Esophagus muscularis mucosa (tissue), 4 donors: ENCODE data around the gene GALNTL6. TPM values are rescaled to one million over a fixed set of nuclear protein-coding genes. Genes with fewer than 3 reads are reported as not detected.

ENCODE experiments used
- DNase-seq: peaks from one replicate; pipeline ENCODE4 v3.0.0-alpha.2; 2017; ENCODE audit errors: extremely low spot score
- H3K27ac ChIP-seq, 4 donors: fragments of 200-600 bp; sonication (generic); replicated peaks in 1 of 4; 1 replicate in 3 of 4; 2 replicates in 1 of 4; pipeline ENCODE4 v1.5.1; 2016 to 2019; ENCODE audit warnings: mild to moderate bottlenecking in 1 of 4
- H3K27me3 ChIP-seq, 4 donors: fragments of 200-600 bp; sonication (generic); one replicate each; pipeline versions ENCODE4 v1.5.1 to v1.6.0; 2016 to 2019
- H3K36me3 ChIP-seq, 4 donors: fragments of 200-600 bp; sonication (generic); one replicate each; pipeline ENCODE4 v1.5.1; 2016 to 2019
- H3K4me1 ChIP-seq, 4 donors: fragments of 200-600 bp; sonication (generic); one replicate each; pipeline ENCODE4 v1.5.1; 2016 to 2019
- H3K4me3 ChIP-seq, 4 donors: fragments of 200-600 bp; sonication (generic); 1 replicate in 2 of 4; 2 replicates in 2 of 4; pipeline ENCODE4 v1.5.1; 2016 to 2019; ENCODE audit warnings: mild to moderate bottlenecking in 4 of 4, moderate library complexity in 1 of 4
- H3K9me3 ChIP-seq, 4 donors: fragments of 200-600 bp; sonication (generic); 1 replicate in 3 of 4; 2 replicates in 1 of 4; pipeline ENCODE4 v1.5.1; 2016 to 2019
- EP300 ChIP-seq: sonication (generic); formaldehyde crosslinking; IDR thresholded peaks from one replicate; pipeline ENCODE4 v1.6.1; 2017; ENCODE audit warnings: antibody characterized with exemption
- POLR2A ChIP-seq: fragments of 450-650 bp; IDR thresholded peaks from one replicate; pipeline ENCODE4 v1.6.1; 2017; ENCODE audit warnings: antibody characterized with exemption, moderate library complexity, mild to moderate bottlenecking, low read depth
- POLR2AphosphoS5 ChIP-seq, 2 donors: sonication (generic); formaldehyde crosslinking; IDR thresholded peaks; one replicate each; pipeline ENCODE4 v1.6.1; 2017; ENCODE audit warnings: antibody characterized with exemption in 2 of 2
- WGBS: methylation state at CpG from one replicate; pipeline ENCODE4 v1.1.5; 2018; 5-methylcytosine and 5-hydroxymethylcytosine counted together
- intact Hi-C: fragments of 100-400 bp; cut with DNase I; formaldehyde crosslinking; loops from one replicate; pipeline ENCODE4 v1.15.1; 2023
- total RNA-seq, 4 donors: library from RNA; depleted of rRNA; stranded (reverse); fragments of >200 nt; gene quantifications; one replicate each; pipeline versions ENCODE4 v1.1.0 to v1.2.1, GENCODE V29; 2016
- TF ChIP-seq, protein P1 (sequence below), 3 experiments: fragments of 200-600 bp in 2 of 3; fragments of 450-650 bp in 1 of 3; sonication (generic) in 2 of 3; IDR thresholded peaks; one replicate each; pipeline ENCODE4 v1.5.1; 2017 to 2019; ENCODE audit warnings: antibody characterized with exemption in 3 of 3, mild to moderate bottlenecking in 2 of 3, moderate library complexity in 1 of 3

GALNTL6 gene
- total RNA-seq, 4 donors from 2014 or later, result 0.33 to 0.42 TPM; not detected in 2

GRCh38 chr4:172155838-172156345 lies 342.7 kb downstream of the GALNTL6 start:
- H3K4me1 ChIP-seq, result no peaks in the 10 kb centered on the region
- 81% methylated on average over 15 of the region's 15 CpGs for WGBS
- no peak for TF ChIP-seq EP300
- TF ChIP-seq, protein P1, sequence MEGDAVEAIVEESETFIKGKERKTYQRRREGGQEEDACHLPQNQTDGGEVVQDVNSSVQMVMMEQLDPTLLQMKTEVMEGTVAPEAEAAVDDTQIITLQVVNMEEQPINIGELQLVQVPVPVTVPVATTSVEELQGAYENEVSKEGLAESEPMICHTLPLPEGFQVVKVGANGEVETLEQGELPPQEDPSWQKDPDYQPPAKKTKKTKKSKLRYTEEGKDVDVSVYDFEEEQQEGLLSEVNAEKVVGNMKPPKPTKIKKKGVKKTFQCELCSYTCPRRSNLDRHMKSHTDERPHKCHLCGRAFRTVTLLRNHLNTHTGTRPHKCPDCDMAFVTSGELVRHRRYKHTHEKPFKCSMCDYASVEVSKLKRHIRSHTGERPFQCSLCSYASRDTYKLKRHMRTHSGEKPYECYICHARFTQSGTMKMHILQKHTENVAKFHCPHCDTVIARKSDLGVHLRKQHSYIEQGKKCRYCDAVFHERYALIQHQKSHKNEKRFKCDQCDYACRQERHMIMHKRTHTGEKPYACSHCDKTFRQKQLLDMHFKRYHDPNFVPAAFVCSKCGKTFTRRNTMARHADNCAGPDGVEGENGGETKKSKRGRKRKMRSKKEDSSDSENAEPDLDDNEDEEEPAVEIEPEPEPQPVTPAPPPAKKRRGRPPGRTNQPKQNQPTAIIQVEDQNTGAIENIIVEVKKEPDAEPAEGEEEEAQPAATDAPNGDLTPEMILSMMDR (IDR thresholded peaks at IDR 0.05), result no peak
- no peak for TF ChIP-seq POLR2AphosphoS5 (IDR thresholded peaks at IDR 0.05)
- H3K27me3 ChIP-seq, result no peaks in the 10 kb centered on the region
- intact Hi-C loops, result no loop called here
- H3K27ac ChIP-seq, result no peak overlapping the region
- no peaks in the 10 kb centered on the region for H3K9me3 ChIP-seq
- H3K36me3 ChIP-seq, result no peaks in the 10 kb centered on the region
- H3K4me3 ChIP-seq, result no peak overlapping the region
- no peak for DNase-seq

GRCh38 chr4:172157946-172158345 lies 344.7 kb downstream of the GALNTL6 start:
- no peaks in the 10 kb centered on the region for H3K4me1 ChIP-seq
- 53% methylated on average over 2 of the region's 2 CpGs for WGBS
- DNase-seq, result no peak
- no peaks in the 10 kb centered on the region for H3K9me3 ChIP-seq
- intact Hi-C loops, result no loop called here
- H3K36me3 ChIP-seq, result no peaks in the 10 kb centered on the region
- H3K27me3 ChIP-seq, result no peaks in the 10 kb centered on the region
- no peak overlapping the region for H3K27ac ChIP-seq
- TF ChIP-seq, protein P1 (IDR thresholded peaks at IDR 0.05), result no peak
- no peak for TF ChIP-seq EP300
- no peak for TF ChIP-seq POLR2A
- TF ChIP-seq POLR2AphosphoS5 (IDR thresholded peaks at IDR 0.05), result no peak
- H3K4me3 ChIP-seq, result no peak overlapping the region

DNA sequence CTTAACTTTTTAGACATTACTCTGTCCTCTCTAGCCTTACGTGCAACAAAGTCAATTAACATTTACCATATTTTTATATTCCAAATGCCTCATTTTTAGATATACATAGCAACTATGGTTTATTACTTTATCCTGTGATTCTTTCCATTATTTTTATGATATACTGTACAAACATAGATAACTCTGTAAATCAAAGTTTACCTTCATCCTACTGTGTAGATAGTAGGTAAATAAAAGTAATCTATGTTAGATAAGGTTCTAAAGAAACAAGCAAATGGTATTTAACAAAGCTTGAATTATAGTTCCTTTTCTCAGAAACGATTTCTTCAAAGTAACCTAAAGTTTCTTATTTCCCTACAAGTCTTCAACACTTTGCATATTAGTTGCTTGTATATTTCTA lies 350.0 kb downstream of the GALNTL6 start:
- no peaks in the 10 kb centered on the region for H3K36me3 ChIP-seq
- no peak overlapping the region for H3K4me3 ChIP-seq
- H3K27ac ChIP-seq, result no peak overlapping the region
- TF ChIP-seq POLR2A (no peak), POLR2AphosphoS5 (IDR thresholded peaks at IDR 0.05) (no peak), EP300 (no peak)
- TF ChIP-seq, protein P1 (IDR thresholded peaks at IDR 0.05), result no peak
- no peak for DNase-seq
- H3K27me3 ChIP-seq, result no peaks in the 10 kb centered on the region
- 81% methylated on average over 2 of the region's 2 CpGs for WGBS
- intact Hi-C loops, result no loop called here
- H3K9me3 ChIP-seq, result no peaks in the 10 kb centered on the region
- H3K4me1 ChIP-seq, result no peaks in the 10 kb centered on the region

GRCh38 chr4:172168888-172169287 lies 355.7 kb downstream of the GALNTL6 start:
- Histone ChIP-seq H3K4me3 (no peak overlapping the region), H3K36me3 (no peaks in the 10 kb centered on the region), H3K27me3 (no peaks in the 10 kb centered on the region), H3K9me3 (no peaks in the 10 kb centered on the region), H3K4me1 (no peaks in the 10 kb centered on the region), H3K27ac (no peak overlapping the region)
- WGBS, result 65% methylated on average over 2 of the region's 2 CpGs
- intact Hi-C loops, result no loop called here
- no peak for DNase-seq
- TF ChIP-seq POLR2AphosphoS5 (IDR thresholded peaks at IDR 0.05) (no peak), POLR2A (no peak), EP300 (no peak)

- TF ChIP-seq POLR2A (no peak), EP300 (no peak), POLR2AphosphoS5 (IDR thresholded peaks at IDR 0.05) (no peak)
- TF ChIP-seq, protein P1 (IDR thresholded peaks at IDR 0.05), result no peak
- H3K27me3 ChIP-seq, result no peaks in the 10 kb centered on the region
- H3K27ac ChIP-seq, result no peak overlapping the region
- no peak for DNase-seq
- H3K4me3 ChIP-seq, result no peak overlapping the region
- H3K36me3 ChIP-seq, result no peaks in the 10 kb centered on the region
- WGBS, result 88% methylated on average over 1 of the region's 1 CpG
- no peaks in the 10 kb centered on the region for H3K9me3 ChIP-seq
- intact Hi-C loops, result no loop called here
- H3K4me1 ChIP-seq, result no peaks in the 10 kb centered on the region
These were observed 356.7 kb downstream of the GALNTL6 start for GRCh38 chr4:172169871-172170270.
